BJ (cell line): ENCODE data around the gene RBM34. TPM values are rescaled to one million over a fixed set of nuclear protein-coding genes. Genes with fewer than 3 reads are reported as not detected.

Source experiments
- CTCF ChIA-PET: fragments of 350-600 bp; formaldehyde crosslinking; extraction: SDS; loops from one replicate; lab custom pipeline; 2021; ENCODE audit warnings: antibody characterized with exemption, inconsistent platforms; lab: Yijun Ruan, JAX
- POLR2A ChIA-PET: fragments of 300-600 bp; sonication (Branson Sonifier 250); formaldehyde crosslinking; extraction: SDS; loops from one replicate; lab custom pipeline; 2021; ENCODE audit warnings: antibody characterized with exemption; lab: Charles Lee
- DNase-seq: peaks from one replicate; pipeline ENCODE4 v3.0.0-alpha.2; 2011; ENCODE audit warnings: low read depth
- H3K27me3 ChIP-seq: 2 replicates; pipeline ENCODE4 v1.6.0; 2011; ENCODE audit warnings: low read length; ENCODE audit not compliant: control insufficient read depth, insufficient read depth
- H3K36me3 ChIP-seq: 2 replicates; pipeline ENCODE4 v1.5.1; 2011; ENCODE audit warnings: low read length; ENCODE audit not compliant: control insufficient read depth, insufficient read depth
- H3K4me3 ChIP-seq: 2 replicates; pipeline ENCODE4 v1.5.1; 2011; ENCODE audit warnings: low read depth, mild to moderate bottlenecking, control low read depth, low read length
- CTCF ChIP-seq: IDR thresholded peaks from 2 replicates; pipeline ENCODE4 v1.5.1; 2011; ENCODE audit warnings: low read depth, mild to moderate bottlenecking, control low read depth, inconsistent platforms, low read length, moderate library complexity; ENCODE audit not compliant: insufficient read depth
- polyA plus RNA-seq: library from polyadenylated mRNA; depleted of rRNA; stranded (reverse); fragments of >200 nt; gene quantifications from 2 replicates; pipeline ENCODE4 v1.2.3, GENCODE V29; 2011

RBM34 gene
- polyA plus RNA-seq, 1 experiment = 24.4 TPM

- no peaks in the 10 kb centered on the region for H3K27me3 ChIP-seq
- POLR2A ChIA-PET = no interaction called here
- CTCF ChIA-PET = interaction anchor here (0.6 to 1.7 kb wide), 4 partner anchors 8 to 130 kb away, joined by 3 to 4 read pairs (median 3); no protein-coding TSS in a partner anchor
- peaks cover 2% of the 10 kb centered on the region; the same call in 1 of the 2 replicates for H3K36me3 ChIP-seq
- peak; percentile 47 for TF ChIP-seq CTCF
- DNase-seq = no peak
- no peak overlapping the region for H3K4me3 ChIP-seq
Measured at GRCh38 chr1:235199441-235199840, 38.4 kb upstream of the RBM34 start.

GRCh38 chr1:235190431-235190830 lies 29.4 kb upstream of the RBM34 start:
- ChIA-PET POLR2A (no interaction called here), CTCF (interaction anchor here (0.5 to 1.6 kb wide), 3 partner anchors 9 to 291 kb away, joined by 3 read pairs; no protein-coding TSS in a partner anchor)
- Histone ChIP-seq H3K36me3 (peaks cover 5% of the 10 kb centered on the region), H3K4me3 (no peak overlapping the region), H3K27me3 (no peaks in the 10 kb centered on the region)
- TF ChIP-seq CTCF = no peak
- DNase-seq = no peak

- no peak for DNase-seq
- H3K36me3 ChIP-seq = peaks cover 2% of the 10 kb centered on the region; the same call in 1 of the 2 replicates
- TF ChIP-seq CTCF = no peak
- ChIA-PET POLR2A (no interaction called here), CTCF (interaction anchor here (0.6 to 1.1 kb wide), 2 partner anchors 13 to 265 kb away, joined by 3 read pairs; no protein-coding TSS in a partner anchor)
- no peaks in the 10 kb centered on the region for H3K27me3 ChIP-seq
- no peak overlapping the region for H3K4me3 ChIP-seq
Measured at GRCh38 chr1:235187316-235187715, 26.3 kb upstream of the RBM34 start.

- ChIA-PET POLR2A (no interaction called here), CTCF (no interaction called here)
- H3K27me3 ChIP-seq = no peaks in the 10 kb centered on the region
- H3K4me3 ChIP-seq = no peak overlapping the region
- no peak for TF ChIP-seq CTCF
- DNase-seq = no peak
- H3K36me3 ChIP-seq = peaks cover 5% of the 10 kb centered on the region; the same call in 1 of the 2 replicates
Measured at GRCh38 chr1:235181561-235182245, 20.7 kb upstream of the RBM34 start.

GRCh38 chr1:235180916-235181460 lies 19.9 kb upstream of the RBM34 start:
- ChIA-PET CTCF (no interaction called here), POLR2A (no interaction called here)
- H3K36me3 ChIP-seq = peaks cover 5% of the 10 kb centered on the region; the same call in 1 of the 2 replicates

More at GRCh38 chr1:235180916-235181460, 19.9 kb upstream of the RBM34 start:
- no peak for DNase-seq
- no peak overlapping the region for H3K4me3 ChIP-seq
- TF ChIP-seq CTCF = no peak
- H3K27me3 ChIP-seq = no peaks in the 10 kb centered on the region
